BLaER1 (cell line): ENCODE results near the gene UBR3.

Experiments
- H3K27ac ChIP-seq: shearing (Covaris generic); formaldehyde crosslinking; 2 replicates; pipeline ENCODE4 v1.8.1; 2022
- H3K27me3 ChIP-seq: shearing (Covaris generic); formaldehyde crosslinking; 2 replicates; pipeline ENCODE4 v1.8.1; 2022
- H3K36me3 ChIP-seq: shearing (Covaris generic); formaldehyde crosslinking; 2 replicates; pipeline ENCODE4 v1.8.1; 2022
- H3K4me1 ChIP-seq: shearing (Covaris generic); formaldehyde crosslinking; 2 replicates; pipeline ENCODE4 v1.8.1; 2022
- H3K4me2 ChIP-seq: shearing (Covaris generic); formaldehyde crosslinking; 2 replicates; pipeline ENCODE4 v1.8.1; 2022
- H3K4me3 ChIP-seq: shearing (Covaris generic); formaldehyde crosslinking; 2 replicates; pipeline ENCODE4 v1.8.1; 2022
- H3K9ac ChIP-seq: shearing (Covaris generic); formaldehyde crosslinking; 2 replicates; pipeline ENCODE4 v1.8.1; 2022
- H3K9me3 ChIP-seq: shearing (Covaris generic); formaldehyde crosslinking; 2 replicates; pipeline ENCODE4 v1.8.1; 2022
- H4K20me1 ChIP-seq: shearing (Covaris generic); formaldehyde crosslinking; 2 replicates; pipeline ENCODE4 v1.8.1; 2022
- Cebpa-rat ChIP-seq: shearing (Covaris generic); IDR thresholded peaks from 2 replicates; pipeline ENCODE4 v1.8.1; 2022

Gene UBR3

GRCh38 chr2:170029551-170029950, 202.3 kb downstream of the UBR3 start:
- Histone ChIP-seq H3K27ac (no peak overlapping the region), H3K9me3 (no peaks in the 10 kb centered on the region; the same call in 1 of the 2 replicates), H3K36me3 (peaks cover 13% of the 10 kb centered on the region), H3K27me3 (no peaks in the 10 kb centered on the region), H3K4me3 (no peak overlapping the region), H3K4me1 (no peaks in the 10 kb centered on the region), H3K9ac (no peak overlapping the region), H3K4me2 (no peak overlapping the region), H4K20me1 (no peaks in the 10 kb centered on the region)
- no peak for TF ChIP-seq Cebpa-rat

DNA sequence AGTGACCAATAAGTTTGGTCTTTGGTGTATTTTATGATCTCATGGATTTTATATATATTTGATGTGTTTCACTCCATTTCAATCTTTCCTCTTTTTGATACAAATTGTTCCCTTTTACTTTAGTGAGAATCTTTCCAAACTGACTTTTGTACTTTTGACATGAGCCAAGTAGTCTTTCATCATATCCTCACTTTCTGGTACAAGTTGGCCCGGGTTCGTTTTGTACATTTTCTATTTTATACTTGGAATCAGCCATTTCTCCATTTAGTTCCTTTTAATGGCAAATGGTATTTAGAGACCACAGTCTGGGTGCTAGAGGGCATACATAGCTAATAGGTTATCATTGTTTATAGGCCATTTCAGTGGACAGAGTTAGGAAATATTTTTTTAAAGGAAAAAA, 202.8 kb downstream of the UBR3 start:
- Histone ChIP-seq H3K4me1 (no peaks in the 10 kb centered on the region), H3K9ac (no peak overlapping the region), H3K27me3 (no peaks in the 10 kb centered on the region), H3K4me3 (no peak overlapping the region), H3K27ac (no peak overlapping the region), H3K4me2 (no peak overlapping the region), H3K36me3 (peaks cover 13% of the 10 kb centered on the region), H4K20me1 (no peaks in the 10 kb centered on the region), H3K9me3 (no peaks in the 10 kb centered on the region; the same call in 1 of the 2 replicates)
- TF ChIP-seq Cebpa-rat = no peak

GRCh38 chr2:170031288-170031687, 204.0 kb downstream of the UBR3 start:
- TF ChIP-seq Cebpa-rat = no peak
- H4K20me1 ChIP-seq = no peaks in the 10 kb centered on the region

GRCh38 chr2:170034596-170034995, 207.3 kb downstream of the UBR3 start:
- no peak for TF ChIP-seq Cebpa-rat
- no peaks in the 10 kb centered on the region for H3K4me1 ChIP-seq
- peaks cover 9% of the 10 kb centered on the region for H3K36me3 ChIP-seq
- H3K27me3 ChIP-seq = no peaks in the 10 kb centered on the region
- no peak overlapping the region for H3K4me2 ChIP-seq
- H3K4me3 ChIP-seq = no peak overlapping the region
- no peaks in the 10 kb centered on the region; the same call in 1 of the 2 replicates for H3K9me3 ChIP-seq
- H3K9ac ChIP-seq = no peak overlapping the region
- no peaks in the 10 kb centered on the region for H4K20me1 ChIP-seq
- H3K27ac ChIP-seq = no peak overlapping the region

More at GRCh38 chr2:170031288-170031687, 204.0 kb downstream of the UBR3 start:
- no peaks in the 10 kb centered on the region; the same call in 1 of the 2 replicates for H3K9me3 ChIP-seq
- H3K4me3 ChIP-seq = no peak overlapping the region
- H3K27ac ChIP-seq = no peak overlapping the region
- peaks cover 9% of the 10 kb centered on the region for H3K36me3 ChIP-seq
- no peak overlapping the region for H3K4me2 ChIP-seq
- H3K27me3 ChIP-seq = no peaks in the 10 kb centered on the region
- no peak overlapping the region for H3K9ac ChIP-seq
- H3K4me1 ChIP-seq = no peaks in the 10 kb centered on the region

DNA sequence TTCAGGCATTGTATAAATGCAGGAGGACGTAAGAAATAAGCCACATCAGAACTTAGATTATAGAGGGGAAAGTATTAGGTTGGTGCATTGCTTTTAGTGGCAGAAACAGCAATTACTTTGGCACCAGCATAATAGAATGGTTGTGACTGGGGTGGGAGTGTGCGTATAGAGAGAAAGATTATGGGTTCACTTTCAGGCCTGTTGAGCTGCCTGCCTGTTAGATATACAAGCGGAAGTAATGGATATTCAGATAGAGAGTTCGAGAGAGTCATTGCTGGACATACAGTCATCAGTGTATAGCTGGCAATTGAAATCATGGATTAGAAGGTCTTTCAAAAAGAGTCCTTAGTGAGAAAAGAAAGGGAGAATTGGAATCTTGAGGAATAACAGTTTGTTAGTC, 211.5 kb downstream of the UBR3 start:
- H3K4me1 ChIP-seq = no peaks in the 10 kb centered on the region
- TF ChIP-seq Cebpa-rat = no peak

DNA sequence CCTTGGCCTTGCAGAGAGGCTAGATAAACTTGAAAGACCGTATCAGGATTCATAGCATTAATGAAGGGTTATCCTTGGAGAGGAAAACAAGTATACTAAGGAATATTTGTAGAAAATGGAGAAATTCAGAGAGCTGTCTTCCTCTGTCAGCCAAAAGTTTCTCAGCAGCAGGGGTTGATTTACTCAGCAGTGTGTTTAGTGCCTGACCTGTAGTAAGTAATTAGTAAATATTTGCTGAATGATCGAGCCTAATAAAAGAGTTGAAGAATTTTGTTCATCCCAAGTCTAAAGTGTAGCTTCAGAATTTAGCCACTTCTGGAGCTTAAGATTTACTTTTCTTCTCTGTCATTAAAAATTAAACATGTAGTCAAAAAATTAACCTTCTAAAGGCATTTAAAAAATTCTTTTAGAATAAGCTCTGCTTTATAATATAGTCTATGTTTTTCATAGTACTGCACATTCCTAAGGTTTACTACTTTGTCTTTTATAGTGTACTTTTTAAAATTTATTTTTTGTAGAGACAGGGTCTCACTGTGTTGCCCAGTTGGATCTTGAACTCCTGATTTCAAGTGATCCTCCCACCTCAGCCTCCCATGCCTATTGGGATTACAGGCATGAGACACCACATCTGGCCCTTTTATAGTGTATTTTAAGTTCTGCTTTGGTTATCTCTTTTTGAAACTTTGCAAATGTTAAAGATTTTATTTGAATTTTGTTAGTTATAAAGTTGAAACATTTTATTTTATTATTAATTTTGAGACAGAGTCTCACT, 212.3 kb downstream of the UBR3 start:
- no peaks in the 10 kb centered on the region for H3K4me1 ChIP-seq
- no peak overlapping the region for H3K4me2 ChIP-seq
- no peak for TF ChIP-seq Cebpa-rat
- H3K4me3 ChIP-seq = no peak overlapping the region
- H3K9me3 ChIP-seq = 0 out of 2 replicates have a peak, but pooled peaks cover 2% of the 10 kb centered on the region
- peaks cover 13% of the 10 kb centered on the region for H3K36me3 ChIP-seq
- H3K9ac ChIP-seq = no peak overlapping the region
- H4K20me1 ChIP-seq = no peaks in the 10 kb centered on the region
- no peaks in the 10 kb centered on the region for H3K27me3 ChIP-seq
- no peak overlapping the region for H3K27ac ChIP-seq

More for the DNA sequence above, 211.5 kb downstream of the UBR3 start:
- H3K4me2 ChIP-seq = no peak overlapping the region
- H3K9ac ChIP-seq = no peak overlapping the region
- H3K9me3 ChIP-seq = no peaks in the 10 kb centered on the region
- H3K27me3 ChIP-seq = no peaks in the 10 kb centered on the region
- H3K27ac ChIP-seq = no peak overlapping the region
- H3K4me3 ChIP-seq = no peak overlapping the region
- H3K36me3 ChIP-seq = peaks cover 10% of the 10 kb centered on the region
- H4K20me1 ChIP-seq = no peaks in the 10 kb centered on the region

GRCh38 chr2:170044751-170045478, 217.7 kb downstream of the UBR3 start:
- TF ChIP-seq Cebpa-rat = no peak
- no peak overlapping the region for H3K9ac ChIP-seq
- H3K9me3 ChIP-seq = 0 out of 2 replicates have a peak, but pooled peaks cover 9% of the 10 kb centered on the region
- no peak overlapping the region for H3K4me2 ChIP-seq
- no peak overlapping the region for H3K4me3 ChIP-seq
- peaks cover 24% of the 10 kb centered on the region for H3K36me3 ChIP-seq
- no peaks in the 10 kb centered on the region for H4K20me1 ChIP-seq
- H3K27me3 ChIP-seq = no peaks in the 10 kb centered on the region
- no peaks in the 10 kb centered on the region for H3K4me1 ChIP-seq
- H3K27ac ChIP-seq = no peak overlapping the region

DNA sequence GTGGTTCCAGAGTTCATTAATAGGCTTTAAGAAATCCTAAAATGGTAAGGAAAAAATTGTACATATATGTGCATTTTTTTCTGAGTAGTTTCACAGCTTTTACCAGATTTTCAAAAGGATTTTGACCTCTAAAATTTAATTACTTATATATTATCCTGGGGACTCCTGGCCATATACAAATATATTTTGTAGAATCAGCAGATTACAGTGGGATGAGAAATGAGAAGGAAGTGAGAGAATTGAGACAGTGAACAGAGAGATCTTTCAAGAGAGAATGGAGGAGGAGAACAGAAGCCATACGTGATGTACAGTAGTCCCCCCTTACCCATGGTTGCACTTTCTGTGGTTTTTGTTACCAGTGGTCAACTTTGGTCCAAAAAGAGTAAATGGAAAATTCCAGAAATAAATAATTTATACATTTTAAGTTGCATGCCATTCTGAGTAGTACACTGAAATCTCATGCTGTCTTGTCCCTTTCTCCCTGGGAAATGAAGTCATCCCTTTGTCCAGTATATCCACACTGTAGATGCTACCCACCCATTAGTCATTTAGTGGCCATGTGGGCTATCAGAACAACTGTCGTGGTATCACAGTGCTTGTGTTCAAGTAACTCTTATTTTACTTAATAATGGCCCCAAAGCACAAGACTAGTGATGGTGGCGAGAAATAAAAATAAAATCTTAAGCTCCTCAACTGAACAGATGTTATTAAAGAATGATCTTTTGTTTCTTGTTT, 220.2 kb downstream of the UBR3 start:
- Histone ChIP-seq H4K20me1 (no peaks in the 10 kb centered on the region), H3K27ac (no peak overlapping the region), H3K9me3 (0 out of 2 replicates have a peak, but pooled peaks cover 9% of the 10 kb centered on the region), H3K4me3 (no peak overlapping the region), H3K4me1 (no peaks in the 10 kb centered on the region), H3K36me3 (peaks cover 21% of the 10 kb centered on the region), H3K9ac (no peak overlapping the region), H3K27me3 (no peaks in the 10 kb centered on the region), H3K4me2 (no peak overlapping the region)
- TF ChIP-seq Cebpa-rat = no peak

GRCh38 chr2:170052151-170052550, 224.9 kb downstream of the UBR3 start:
- H3K9me3 ChIP-seq = no peaks in the 10 kb centered on the region
- no peaks in the 10 kb centered on the region for H4K20me1 ChIP-seq
- H3K4me1 ChIP-seq = no peaks in the 10 kb centered on the region
- no peaks in the 10 kb centered on the region for H3K27me3 ChIP-seq
- no peak for TF ChIP-seq Cebpa-rat
- H3K4me3 ChIP-seq = no peak overlapping the region
- no peak overlapping the region for H3K27ac ChIP-seq
- H3K36me3 ChIP-seq = peaks cover 13% of the 10 kb centered on the region; the same call in 1 of the 2 replicates
- no peak overlapping the region for H3K9ac ChIP-seq
- no peak overlapping the region for H3K4me2 ChIP-seq

- Histone ChIP-seq H3K27ac (no peak overlapping the region), H3K9me3 (no peaks in the 10 kb centered on the region), H3K36me3 (peaks cover 19% of the 10 kb centered on the region), H3K4me2 (no peak overlapping the region), H4K20me1 (no peaks in the 10 kb centered on the region), H3K27me3 (no peaks in the 10 kb centered on the region), H3K4me1 (peaks cover 7% of the 10 kb centered on the region; the same call in 1 of the 2 replicates), H3K9ac (no peak overlapping the region), H3K4me3 (no peak overlapping the region)
- TF ChIP-seq Cebpa-rat = no peak
Observed at GRCh38 chr2:170054997-170055396, 227.7 kb downstream of the UBR3 start.
